Astrocyte of the cerebellum (primary cell): ENCODE data around the gene ZNF778.
A peak's percentile ranks its signal among the peaks of the same experiment; 100 is the strongest.
"Not testable (repeated sequence)": the region's sequence is repeated elsewhere in the genome, so short reads cannot be mapped to it uniquely, and the experiment has no call there.

ENCODE experiments used
- DNase-seq: peaks from one replicate; pipeline ENCODE4 v3.0.0-alpha.2; 2011; ENCODE audit warnings: low read depth
- H3K4me3 ChIP-seq: 2 replicates; pipeline ENCODE4 v1.5.1; 2011; ENCODE audit warnings: mild to moderate bottlenecking, low read depth, low read length, moderate library complexity
- in situ Hi-C: cut with HindIII; loops from 2 replicates; pipeline ENCODE4 v1.10.0; 2017; ENCODE audit warnings: low sequenced_read_pairs
- TF ChIP-seq, protein P1 (sequence below): IDR thresholded peaks from 2 replicates; pipeline ENCODE4 v1.5.1; 2012; ENCODE audit warnings: low read length, low read depth, moderate library complexity, mild to moderate bottlenecking; ENCODE audit errors: missing control alignments

The ZNF778 gene

DNA sequence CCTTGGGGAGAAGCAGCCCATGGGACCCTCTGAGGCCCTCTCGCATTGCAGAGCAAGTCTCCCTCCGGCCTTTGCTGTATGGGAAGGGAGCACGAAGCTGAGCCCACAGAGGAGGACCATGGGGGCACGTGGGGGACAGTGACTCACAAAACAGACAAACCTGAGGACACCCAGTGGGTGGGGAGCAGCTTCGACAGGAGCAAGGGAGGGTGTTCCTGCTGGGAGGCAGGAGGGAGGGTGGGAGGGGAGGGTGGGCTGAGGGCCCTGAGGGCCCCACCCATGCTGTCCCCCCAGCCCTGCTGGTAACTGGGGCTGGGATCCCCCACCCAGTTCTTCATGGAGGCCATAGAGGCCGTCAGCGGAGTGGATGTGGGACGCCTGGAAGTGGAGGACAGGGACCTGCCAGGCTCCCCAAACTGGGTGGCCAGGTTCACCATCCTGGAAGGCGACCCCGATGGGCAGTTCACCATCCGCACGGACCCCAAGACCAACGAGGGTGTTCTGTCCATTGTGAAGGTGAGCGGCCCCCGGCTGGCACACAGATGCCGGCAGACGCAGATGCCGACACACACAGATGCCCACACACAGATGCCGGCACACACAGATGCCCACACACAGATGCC is 29.6 kb upstream of the ZNF778 start:
- TF ChIP-seq, protein P1, sequence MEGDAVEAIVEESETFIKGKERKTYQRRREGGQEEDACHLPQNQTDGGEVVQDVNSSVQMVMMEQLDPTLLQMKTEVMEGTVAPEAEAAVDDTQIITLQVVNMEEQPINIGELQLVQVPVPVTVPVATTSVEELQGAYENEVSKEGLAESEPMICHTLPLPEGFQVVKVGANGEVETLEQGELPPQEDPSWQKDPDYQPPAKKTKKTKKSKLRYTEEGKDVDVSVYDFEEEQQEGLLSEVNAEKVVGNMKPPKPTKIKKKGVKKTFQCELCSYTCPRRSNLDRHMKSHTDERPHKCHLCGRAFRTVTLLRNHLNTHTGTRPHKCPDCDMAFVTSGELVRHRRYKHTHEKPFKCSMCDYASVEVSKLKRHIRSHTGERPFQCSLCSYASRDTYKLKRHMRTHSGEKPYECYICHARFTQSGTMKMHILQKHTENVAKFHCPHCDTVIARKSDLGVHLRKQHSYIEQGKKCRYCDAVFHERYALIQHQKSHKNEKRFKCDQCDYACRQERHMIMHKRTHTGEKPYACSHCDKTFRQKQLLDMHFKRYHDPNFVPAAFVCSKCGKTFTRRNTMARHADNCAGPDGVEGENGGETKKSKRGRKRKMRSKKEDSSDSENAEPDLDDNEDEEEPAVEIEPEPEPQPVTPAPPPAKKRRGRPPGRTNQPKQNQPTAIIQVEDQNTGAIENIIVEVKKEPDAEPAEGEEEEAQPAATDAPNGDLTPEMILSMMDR: no peak
- no peak overlapping the region for H3K4me3 ChIP-seq
- in situ Hi-C loops: no loop called here
- no peak for DNase-seq

DNA sequence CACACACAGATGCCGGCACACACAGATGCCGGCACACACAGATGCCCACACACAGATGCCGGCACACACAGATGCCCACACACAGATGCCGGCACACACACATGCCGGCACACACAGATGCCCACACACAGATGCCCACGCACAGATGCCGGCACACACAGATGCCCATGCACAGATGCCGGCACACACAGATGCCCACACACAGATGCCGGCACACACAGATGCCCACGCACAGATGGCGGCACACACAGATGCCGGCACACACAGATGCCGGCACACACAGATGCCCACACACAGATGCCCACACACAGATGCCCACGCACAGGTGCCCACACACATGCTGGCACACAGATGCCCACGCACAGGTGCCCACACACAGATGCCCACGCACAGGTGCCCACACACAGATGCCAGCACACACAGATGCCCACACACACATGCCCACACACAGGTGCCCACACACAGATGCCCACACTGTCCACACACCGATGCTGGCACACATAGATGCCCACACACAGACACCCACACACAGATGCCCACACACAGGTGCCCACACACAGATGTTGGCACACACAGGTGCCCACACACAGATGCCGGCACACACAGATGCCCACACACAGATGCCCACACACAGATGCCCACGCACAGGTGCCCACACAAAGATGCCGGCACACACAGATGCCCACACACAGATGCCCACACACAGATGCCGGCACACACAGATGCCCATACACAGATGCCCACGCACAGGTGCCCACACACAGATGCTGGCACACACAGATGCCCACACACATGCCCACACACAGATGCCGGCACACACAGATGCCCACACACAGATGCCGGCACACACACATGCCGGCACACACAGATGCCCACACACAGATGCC is 28.8 kb upstream of the ZNF778 start:
- DNase-seq, H3K4me3 ChIP-seq, in situ Hi-C loops: not testable (repeated sequence)

DNA sequence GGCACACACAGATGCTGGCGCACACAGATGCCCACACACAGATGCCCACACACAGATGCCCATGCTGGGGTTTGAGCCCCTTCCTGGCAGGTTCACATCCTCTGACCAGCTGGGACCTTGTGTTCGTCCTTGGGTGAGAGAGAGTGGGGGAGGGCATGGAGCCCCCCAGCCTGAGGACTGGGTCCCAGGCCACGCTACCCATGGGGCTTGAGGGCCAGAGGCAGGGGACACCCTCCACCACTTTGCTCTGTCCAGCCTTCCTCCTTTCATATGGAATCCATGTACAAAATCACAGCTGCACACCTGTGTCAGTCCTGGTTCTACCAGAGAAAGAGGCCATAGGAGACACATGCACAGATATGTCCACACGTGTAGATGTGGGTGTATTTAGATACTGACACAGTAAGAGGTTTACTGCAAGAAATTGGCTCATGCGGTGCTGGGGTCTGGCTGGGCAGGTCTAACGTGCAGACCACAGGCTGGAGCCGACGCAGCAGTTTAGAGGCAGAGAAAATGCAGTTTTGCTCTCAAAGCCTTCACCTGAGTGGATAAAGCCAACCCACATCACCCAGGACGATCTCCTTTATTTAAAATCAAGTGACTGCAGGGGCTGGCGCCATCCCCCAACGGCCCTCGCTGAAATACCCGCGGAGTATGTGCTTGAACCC is 28.0 kb upstream of the ZNF778 start:
- DNase-seq: no peak
- H3K4me3 ChIP-seq: no peak overlapping the region
- TF ChIP-seq, protein P1: no peak
- in situ Hi-C loops: no loop called here

DNA sequence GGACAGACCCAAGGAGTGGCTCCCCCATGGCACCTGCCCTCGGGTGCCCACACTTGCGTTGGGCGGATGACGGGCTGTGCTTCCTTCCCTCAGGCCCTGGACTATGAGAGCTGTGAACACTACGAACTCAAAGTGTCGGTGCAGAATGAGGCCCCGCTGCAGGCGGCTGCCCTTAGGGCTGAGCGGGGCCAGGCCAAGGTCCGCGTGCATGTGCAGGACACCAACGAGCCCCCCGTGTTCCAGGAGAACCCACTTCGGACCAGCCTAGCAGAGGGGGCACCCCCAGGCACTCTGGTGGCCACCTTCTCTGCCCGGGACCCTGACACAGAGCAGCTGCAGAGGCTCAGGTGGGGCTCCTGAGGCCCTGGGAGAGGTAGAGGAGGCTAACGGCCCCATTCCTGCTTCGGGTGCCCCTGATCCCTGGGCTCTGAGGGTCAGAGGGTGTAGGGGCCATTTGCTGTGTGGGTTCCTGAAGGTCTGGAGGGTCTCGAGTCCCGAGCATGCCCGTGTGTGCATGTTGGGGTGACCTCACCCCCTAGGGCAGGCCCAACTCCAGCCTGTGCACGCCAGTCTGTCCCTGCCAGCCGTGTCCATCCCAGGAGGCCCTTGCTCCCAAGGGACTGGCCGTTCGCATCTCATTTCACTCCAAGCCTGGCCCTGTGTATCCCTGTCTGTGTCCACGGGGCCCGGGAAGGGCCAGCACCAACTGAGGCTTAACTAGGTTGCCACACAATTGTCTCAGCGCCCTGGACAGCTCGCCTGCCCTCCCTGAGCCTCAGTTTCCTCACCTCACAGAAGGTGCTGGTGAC is 27.1 kb upstream of the ZNF778 start:
- DNase-seq: no peak
- TF ChIP-seq, protein P1: no peak
- in situ Hi-C loops: no loop called here
- H3K4me3 ChIP-seq: no peak overlapping the region

DNA sequence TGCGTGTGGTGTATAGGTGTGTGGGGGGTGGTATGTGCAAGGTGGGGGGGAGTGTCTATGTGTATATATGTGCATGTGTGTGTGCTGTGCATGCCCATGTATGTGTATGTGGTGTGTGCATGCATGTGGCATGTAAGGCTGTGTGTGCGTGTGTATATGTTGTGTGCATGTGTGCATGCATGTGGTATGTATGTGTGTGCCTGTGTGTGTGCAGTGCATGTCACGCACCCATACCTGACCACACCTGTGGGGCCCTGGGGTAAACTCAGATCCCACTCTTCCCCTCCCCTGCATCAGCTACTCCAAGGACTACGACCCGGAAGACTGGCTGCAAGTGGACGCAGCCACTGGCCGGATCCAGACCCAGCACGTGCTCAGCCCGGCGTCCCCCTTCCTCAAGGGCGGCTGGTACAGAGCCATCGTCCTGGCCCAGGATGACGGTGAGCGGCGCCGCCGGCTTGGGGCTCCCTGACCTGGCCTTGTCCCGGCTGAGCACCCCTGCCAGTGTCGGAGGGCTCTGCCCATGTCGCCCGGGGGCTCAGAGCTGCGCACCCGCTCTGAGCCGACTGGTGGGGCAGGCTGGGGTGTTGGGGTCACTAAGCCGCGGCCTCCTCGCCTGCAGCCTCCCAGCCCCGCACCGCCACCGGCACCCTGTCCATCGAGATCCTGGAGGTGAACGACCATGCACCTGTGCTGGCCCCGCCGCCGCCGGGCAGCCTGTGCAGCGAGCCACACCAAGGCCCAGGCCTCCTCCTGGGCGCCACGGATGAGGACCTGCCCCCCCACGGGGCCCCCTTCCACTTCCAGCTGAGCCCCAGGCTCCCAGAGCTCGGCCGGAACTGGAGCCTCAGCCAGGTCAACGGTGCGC is 26.2 kb upstream of the ZNF778 start:
- TF ChIP-seq, protein P1: no peak
- in situ Hi-C loops: no loop called here
- no peak for DNase-seq

DNA sequence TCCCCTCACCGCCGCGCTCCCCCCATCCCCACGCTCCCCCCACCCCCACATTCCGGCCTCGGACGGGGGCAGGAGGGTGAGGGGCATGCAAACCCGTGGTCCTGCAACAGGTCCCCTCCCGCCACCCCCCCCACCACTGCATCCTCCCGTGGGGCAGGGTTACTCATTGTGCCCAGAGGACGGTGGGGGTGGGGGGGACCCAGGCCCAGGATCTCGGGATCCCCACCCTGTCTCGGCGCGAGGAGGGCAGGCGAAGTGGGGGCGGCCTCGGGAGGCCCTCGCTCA is 25.7 kb upstream of the ZNF778 start:
- TF ChIP-seq, protein P1: no peak
- H3K4me3 ChIP-seq: peak overlapping the region; percentile 39

More for the DNA sequence above, 26.2 kb upstream of the ZNF778 start:
- H3K4me3 ChIP-seq: no peak overlapping the region

DNA sequence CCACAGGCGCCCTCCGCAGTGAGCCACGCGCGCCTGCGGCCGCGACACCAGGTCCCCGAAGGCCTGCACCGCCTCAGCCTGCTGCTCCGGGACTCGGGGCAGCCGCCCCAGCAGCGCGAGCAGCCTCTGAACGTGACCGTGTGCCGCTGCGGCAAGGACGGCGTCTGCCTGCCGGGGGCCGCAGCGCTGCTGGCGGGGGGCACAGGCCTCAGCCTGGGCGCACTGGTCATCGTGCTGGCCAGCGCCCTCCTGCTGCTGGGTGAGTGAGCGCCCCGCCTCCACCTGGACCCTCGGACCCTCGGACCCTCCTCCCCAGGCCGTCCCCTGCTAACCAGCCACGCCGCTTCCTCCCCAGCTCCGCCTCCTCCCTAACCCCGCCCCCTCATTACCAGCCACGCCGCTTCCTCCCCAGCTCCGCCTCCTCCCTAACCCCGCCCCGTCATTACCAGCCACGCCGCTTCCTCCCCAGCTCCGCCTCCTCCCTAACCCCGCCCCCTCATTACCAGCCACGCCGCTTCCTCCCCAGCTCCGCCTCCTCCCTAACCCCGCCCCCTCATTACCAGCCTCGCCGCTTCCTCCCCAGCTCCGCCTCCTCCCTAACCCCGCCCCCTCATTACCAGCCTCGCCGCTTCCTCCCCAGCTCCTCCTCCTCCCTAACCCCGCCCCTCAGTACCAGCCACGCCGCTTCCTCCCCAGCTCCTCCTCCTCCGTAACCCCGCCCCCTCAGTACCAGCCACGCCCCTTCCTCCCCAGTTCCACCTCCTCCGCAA is 25.1 kb upstream of the ZNF778 start:
- H3K4me3 ChIP-seq: peak overlapping the region; percentile 39
- DNase-seq, in situ Hi-C loops: not testable (repeated sequence)

More for the DNA sequence above, 25.7 kb upstream of the ZNF778 start:
- in situ Hi-C loops: no loop called here
- DNase-seq: no peak
